Smooth muscle cell (in vitro differentiated cells): Measurements from ENCODE around the gene CLMP. TPM values are rescaled to one million over a fixed set of nuclear protein-coding genes. Genes with fewer than 3 reads are reported as not detected.

Experiments
- DNase-seq: peaks from one replicate; lab custom pipeline; 2025; ENCODE audit not compliant: unreplicated experiment; lab: John Stamatoyannopoulos, UW
- H2AFZ ChIP-seq: fragments of 200-600 bp; sonication (generic); 2 replicates; pipeline ENCODE4 v1.6.0; 2016; ENCODE audit warnings: antibody characterized with exemption, low read depth, mild to moderate bottlenecking
- H3F3A ChIP-seq: fragments of 200-600 bp; sonication (generic); 2 replicates; pipeline ENCODE4 v1.6.0; 2017; ENCODE audit warnings: antibody characterized with exemption, low read depth
- H3K27ac ChIP-seq: fragments of 200-600 bp; sonication (generic); 2 replicates; pipeline ENCODE4 v1.5.1; 2016; ENCODE audit warnings: low read depth, mild to moderate bottlenecking
- H3K27me3 ChIP-seq: fragments of 200-600 bp; sonication (generic); 2 replicates; pipeline ENCODE4 v1.6.1; 2016; ENCODE audit warnings: low read depth, mild to moderate bottlenecking
- H3K36me3 ChIP-seq: fragments of 200-600 bp; sonication (generic); 2 replicates; pipeline ENCODE4 v1.5.1; 2016; ENCODE audit warnings: low read depth
- H3K4me1 ChIP-seq: fragments of 200-600 bp; sonication (generic); 2 replicates; pipeline ENCODE4 v1.5.1; 2016; ENCODE audit warnings: low read depth
- H3K4me2 ChIP-seq: fragments of 200-600 bp; sonication (generic); 2 replicates; pipeline ENCODE4 v1.6.0; 2016; ENCODE audit warnings: mild to moderate bottlenecking
- H3K4me3 ChIP-seq: fragments of 200-600 bp; sonication (generic); 2 replicates; pipeline ENCODE4 v1.5.1; 2016; ENCODE audit warnings: mild to moderate bottlenecking
- H3K79me2 ChIP-seq: fragments of 200-600 bp; sonication (generic); 2 replicates; pipeline ENCODE4 v1.6.0; 2016; ENCODE audit warnings: low read depth, mild to moderate bottlenecking
- H3K9ac ChIP-seq: fragments of 200-600 bp; sonication (generic); 2 replicates; pipeline ENCODE4 v1.6.0; 2016; ENCODE audit warnings: low read depth
- H3K9me3 ChIP-seq: fragments of 200-600 bp; sonication (generic); replicated peaks from 2 replicates; pipeline ENCODE4 v1.5.1; 2016; ENCODE audit warnings: low read depth
- H4K20me1 ChIP-seq: fragments of 200-600 bp; sonication (generic); 2 replicates; pipeline ENCODE4 v1.6.0; 2016; ENCODE audit warnings: low read depth
- CTCF ChIP-seq: fragments of 200-600 bp; sonication (generic); IDR thresholded peaks from 2 replicates; pipeline ENCODE4 v1.5.1; 2017; ENCODE audit warnings: borderline replicate concordance, mild to moderate bottlenecking, antibody characterized with exemption; ENCODE audit not compliant: insufficient read depth, poor library complexity, severe bottlenecking
- WGBS: methylation state at CpG from one replicate; pipeline ENCODE4 v1.1.7; 2016; ENCODE audit warnings: low lambda C conversion rate; 5-methylcytosine and 5-hydroxymethylcytosine counted together
- polyA plus RNA-seq: library from polyadenylated mRNA; unstranded; fragments of >200 nt; fragmentation: Nextera tagmentation; extraction: Ambion mirVana; gene quantifications from 2 replicates; pipeline ENCODE4 v1.2.1, GENCODE V29; 2016
- total RNA-seq: library from RNA; depleted of rRNA; stranded (reverse); fragments of >200 nt; gene quantifications from 2 replicates; pipeline ENCODE4 v1.2.3, GENCODE V29; 2014

The CLMP gene
- total and polyA plus RNA-seq, 2 experiments from 2014 or later: 74.0 to 176 TPM

GRCh38 chr11:123045101-123045500 lies 149.9 kb downstream of the CLMP start:
- 93% methylated on average over 1 of the region's 1 CpG for WGBS
- H2AFZ ChIP-seq: no peak overlapping the region
- no peaks in the 10 kb centered on the region for H3K4me1 ChIP-seq
- H3K36me3 ChIP-seq: no peaks in the 10 kb centered on the region
- DNase-seq: no peak
- H3F3A ChIP-seq: no peaks in the 10 kb centered on the region
- H4K20me1 ChIP-seq: no peaks in the 10 kb centered on the region
- TF ChIP-seq CTCF: no peak
- no peaks in the 10 kb centered on the region for H3K9me3 ChIP-seq
- H3K79me2 ChIP-seq: no peaks in the 10 kb centered on the region
- no peaks in the 10 kb centered on the region for H3K27me3 ChIP-seq
- H3K4me3 ChIP-seq: no peak overlapping the region
- no peak overlapping the region for H3K27ac ChIP-seq
- no peak overlapping the region for H3K9ac ChIP-seq
- no peak overlapping the region for H3K4me2 ChIP-seq

GRCh38 chr11:123041185-123041584 lies 153.9 kb downstream of the CLMP start:
- Histone ChIP-seq H2AFZ (no peak overlapping the region), H4K20me1 (no peaks in the 10 kb centered on the region)
- TF ChIP-seq CTCF: no peak

GRCh38 chr11:123040111-123040432 lies 155.0 kb downstream of the CLMP start:
- Histone ChIP-seq H3F3A (no peaks in the 10 kb centered on the region), H2AFZ (no peak overlapping the region), H3K79me2 (no peaks in the 10 kb centered on the region), H3K27me3 (no peaks in the 10 kb centered on the region), H3K9ac (no peak overlapping the region), H4K20me1 (no peaks in the 10 kb centered on the region), H3K9me3 (no peaks in the 10 kb centered on the region), H3K4me3 (no peak overlapping the region), H3K27ac (no peak overlapping the region), H3K4me2 (no peak overlapping the region), H3K36me3 (no peaks in the 10 kb centered on the region), H3K4me1 (no peaks in the 10 kb centered on the region)
- no peak for TF ChIP-seq CTCF
- WGBS: 79% methylated on average over 11 of the region's 11 CpGs
- no peak for DNase-seq

More at GRCh38 chr11:123041185-123041584, 153.9 kb downstream of the CLMP start:
- no peaks in the 10 kb centered on the region for H3K79me2 ChIP-seq
- no peaks in the 10 kb centered on the region for H3K9me3 ChIP-seq
- no peak overlapping the region for H3K9ac ChIP-seq
- H3F3A ChIP-seq: no peaks in the 10 kb centered on the region
- H3K4me2 ChIP-seq: no peak overlapping the region
- WGBS: 93% methylated on average over 10 of the region's 10 CpGs
- H3K36me3 ChIP-seq: no peaks in the 10 kb centered on the region
- DNase-seq: no peak
- H3K27ac ChIP-seq: no peak overlapping the region
- H3K27me3 ChIP-seq: no peaks in the 10 kb centered on the region
- H3K4me1 ChIP-seq: no peaks in the 10 kb centered on the region
- H3K4me3 ChIP-seq: no peak overlapping the region

- Histone ChIP-seq H3K36me3 (no peaks in the 10 kb centered on the region), H3K27me3 (no peaks in the 10 kb centered on the region), H3K4me1 (no peaks in the 10 kb centered on the region), H3K9ac (no peak overlapping the region), H2AFZ (no peak overlapping the region), H3K4me3 (no peak overlapping the region), H3F3A (no peaks in the 10 kb centered on the region), H4K20me1 (no peaks in the 10 kb centered on the region), H3K27ac (no peak overlapping the region), H3K79me2 (no peaks in the 10 kb centered on the region), H3K9me3 (no peaks in the 10 kb centered on the region), H3K4me2 (no peak overlapping the region)
- DNase-seq: no peak
- no peak for TF ChIP-seq CTCF
- WGBS: 91% methylated on average over 10 of the region's 10 CpGs
Observed at GRCh38 chr11:123035831-123036230, 159.2 kb downstream of the CLMP start.
